Measurements from ENCODE around the gene VAV2. TPM values are rescaled to one million over a fixed set of nuclear protein-coding genes. Genes with fewer than 3 reads are reported as not detected.

VAV2 gene
- total RNA-seq, 1 experiment from 2014 or later = 24.7 TPM

DNA sequence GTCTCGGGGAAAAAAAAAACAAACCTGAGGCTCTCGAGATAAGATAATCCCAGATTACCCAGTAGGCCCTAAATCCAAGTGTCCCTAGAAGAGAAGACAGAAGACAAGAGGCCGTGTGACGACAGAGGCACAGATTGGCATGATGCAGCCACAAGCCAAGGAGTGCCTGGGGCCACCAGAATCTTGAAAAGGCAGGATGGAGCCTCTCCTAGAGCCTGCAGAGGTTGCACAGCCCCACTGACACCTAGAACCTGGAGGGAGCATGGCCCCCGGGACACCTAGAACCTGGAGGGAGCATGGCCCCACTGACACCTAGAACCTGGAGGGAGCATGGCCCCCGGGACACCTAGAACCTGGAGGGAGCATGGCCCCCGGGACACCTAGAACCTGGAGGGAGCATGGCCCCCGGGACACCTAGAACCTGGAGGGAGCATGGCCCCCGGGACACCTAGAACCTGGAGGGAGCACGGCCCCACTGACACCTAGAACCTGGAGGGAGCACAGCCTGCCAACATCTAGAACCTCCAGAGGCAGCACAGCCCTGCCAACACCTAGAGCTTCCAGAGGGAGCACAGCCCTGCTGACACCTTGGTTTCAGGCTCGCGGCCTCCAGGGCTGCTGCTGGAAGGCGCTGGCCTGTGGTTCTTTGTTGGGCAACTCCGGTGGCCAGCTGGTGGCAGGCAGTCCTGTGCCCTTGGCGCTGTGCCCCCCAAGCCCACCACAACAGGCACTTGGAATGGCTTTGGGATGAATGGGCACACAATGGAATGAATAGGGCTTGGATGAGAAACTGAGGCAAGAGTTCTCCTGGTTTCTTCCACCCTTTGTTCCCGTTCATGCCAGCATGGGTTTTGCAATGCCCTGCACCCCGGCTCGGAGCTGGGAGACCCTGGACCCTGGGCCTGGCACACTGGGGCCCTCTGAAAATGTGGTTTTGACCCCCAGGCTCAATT is 39.2 kb downstream of the VAV2 start:
- ChIA-PET CTCF (no interaction called here), POLR2A (no interaction called here)
- intact Hi-C loops (cut with micrococcal nuclease; ENCODE audit: unreplicated experiment) = no loop called here
- no peaks in the 10 kb centered on the region for H3K27me3 ChIP-seq (ENCODE audit: control insufficient read depth, insufficient read depth, low read length)
- TF ChIP-seq POLR2AphosphoS5 (IDR thresholded peaks at IDR 0.05; ENCODE audit: low read depth, low read length) (no peak), SIN3A (IDR thresholded peaks at IDR 0.05; ENCODE audit: borderline replicate concordance, insufficient read depth, low read depth, low read length) (no peak), TCF7L2 (IDR thresholded peaks at IDR 0.05; ENCODE audit: low read depth, low read length) (no peak)
- TF ChIP-seq, protein P1, sequence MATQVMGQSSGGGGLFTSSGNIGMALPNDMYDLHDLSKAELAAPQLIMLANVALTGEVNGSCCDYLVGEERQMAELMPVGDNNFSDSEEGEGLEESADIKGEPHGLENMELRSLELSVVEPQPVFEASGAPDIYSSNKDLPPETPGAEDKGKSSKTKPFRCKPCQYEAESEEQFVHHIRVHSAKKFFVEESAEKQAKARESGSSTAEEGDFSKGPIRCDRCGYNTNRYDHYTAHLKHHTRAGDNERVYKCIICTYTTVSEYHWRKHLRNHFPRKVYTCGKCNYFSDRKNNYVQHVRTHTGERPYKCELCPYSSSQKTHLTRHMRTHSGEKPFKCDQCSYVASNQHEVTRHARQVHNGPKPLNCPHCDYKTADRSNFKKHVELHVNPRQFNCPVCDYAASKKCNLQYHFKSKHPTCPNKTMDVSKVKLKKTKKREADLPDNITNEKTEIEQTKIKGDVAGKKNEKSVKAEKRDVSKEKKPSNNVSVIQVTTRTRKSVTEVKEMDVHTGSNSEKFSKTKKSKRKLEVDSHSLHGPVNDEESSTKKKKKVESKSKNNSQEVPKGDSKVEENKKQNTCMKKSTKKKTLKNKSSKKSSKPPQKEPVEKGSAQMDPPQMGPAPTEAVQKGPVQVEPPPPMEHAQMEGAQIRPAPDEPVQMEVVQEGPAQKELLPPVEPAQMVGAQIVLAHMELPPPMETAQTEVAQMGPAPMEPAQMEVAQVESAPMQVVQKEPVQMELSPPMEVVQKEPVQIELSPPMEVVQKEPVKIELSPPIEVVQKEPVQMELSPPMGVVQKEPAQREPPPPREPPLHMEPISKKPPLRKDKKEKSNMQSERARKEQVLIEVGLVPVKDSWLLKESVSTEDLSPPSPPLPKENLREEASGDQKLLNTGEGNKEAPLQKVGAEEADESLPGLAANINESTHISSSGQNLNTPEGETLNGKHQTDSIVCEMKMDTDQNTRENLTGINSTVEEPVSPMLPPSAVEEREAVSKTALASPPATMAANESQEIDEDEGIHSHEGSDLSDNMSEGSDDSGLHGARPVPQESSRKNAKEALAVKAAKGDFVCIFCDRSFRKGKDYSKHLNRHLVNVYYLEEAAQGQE (IDR thresholded peaks at IDR 0.05; ENCODE audit: insufficient read depth in 1 of 2, low read depth in 2 of 2, low read length in 1 of 2) = no peak
- TF ChIP-seq, protein P2, sequence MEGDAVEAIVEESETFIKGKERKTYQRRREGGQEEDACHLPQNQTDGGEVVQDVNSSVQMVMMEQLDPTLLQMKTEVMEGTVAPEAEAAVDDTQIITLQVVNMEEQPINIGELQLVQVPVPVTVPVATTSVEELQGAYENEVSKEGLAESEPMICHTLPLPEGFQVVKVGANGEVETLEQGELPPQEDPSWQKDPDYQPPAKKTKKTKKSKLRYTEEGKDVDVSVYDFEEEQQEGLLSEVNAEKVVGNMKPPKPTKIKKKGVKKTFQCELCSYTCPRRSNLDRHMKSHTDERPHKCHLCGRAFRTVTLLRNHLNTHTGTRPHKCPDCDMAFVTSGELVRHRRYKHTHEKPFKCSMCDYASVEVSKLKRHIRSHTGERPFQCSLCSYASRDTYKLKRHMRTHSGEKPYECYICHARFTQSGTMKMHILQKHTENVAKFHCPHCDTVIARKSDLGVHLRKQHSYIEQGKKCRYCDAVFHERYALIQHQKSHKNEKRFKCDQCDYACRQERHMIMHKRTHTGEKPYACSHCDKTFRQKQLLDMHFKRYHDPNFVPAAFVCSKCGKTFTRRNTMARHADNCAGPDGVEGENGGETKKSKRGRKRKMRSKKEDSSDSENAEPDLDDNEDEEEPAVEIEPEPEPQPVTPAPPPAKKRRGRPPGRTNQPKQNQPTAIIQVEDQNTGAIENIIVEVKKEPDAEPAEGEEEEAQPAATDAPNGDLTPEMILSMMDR (IDR thresholded peaks at IDR 0.05) = no peak
- H3K4me1 ChIP-seq (ENCODE audit: control insufficient read depth, insufficient read depth, low read length) = peaks cover 18% of the 10 kb centered on the region
- no peak overlapping the region for H3K4me3 ChIP-seq (ENCODE audit: low read depth in 2 of 2, low read length in 2 of 2)
- no peaks in the 10 kb centered on the region for H3K9me3 ChIP-seq (ENCODE audit: control insufficient read depth, insufficient read depth, low read depth, low read length)
- H3K36me3 ChIP-seq (ENCODE audit: control insufficient read depth, insufficient read depth, low read length) = no peaks in the 10 kb centered on the region
- ATAC-seq = no peak
- no TSS peak for BruUV-seq (replicated peaks)
- DNase-seq (ENCODE audit: low read depth, low spot score) = no peak
- H3K27ac ChIP-seq (ENCODE audit: low read length) = no peak overlapping the region
- in situ Hi-C loops (cut with HindIII; ENCODE audit: low pct_unique_long_range_greater_than_20kb, low sequenced_read_pairs) = no loop called here

DNA sequence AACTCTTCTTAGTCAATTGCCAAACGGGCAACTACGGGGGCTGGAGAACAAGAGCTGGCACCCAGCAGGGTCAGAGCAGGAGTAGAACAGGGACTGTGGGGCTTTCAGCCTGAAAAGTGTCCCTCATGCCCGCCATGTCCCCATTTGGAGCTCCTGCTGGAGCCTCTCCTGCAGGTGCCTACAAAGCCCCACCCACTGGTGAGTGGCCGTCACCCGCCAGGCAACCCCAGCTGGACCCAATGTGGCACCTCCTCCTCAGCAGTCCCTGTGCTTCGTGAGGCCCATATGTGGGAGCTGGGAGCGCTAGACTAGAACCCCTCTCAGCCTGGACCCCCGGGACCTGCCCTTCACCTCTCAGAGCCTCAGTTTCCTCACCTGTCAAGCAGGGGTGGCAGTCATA is 40.9 kb downstream of the VAV2 start:
- intact Hi-C loops (cut with micrococcal nuclease; ENCODE audit: unreplicated experiment) = no loop called here
- DNase-seq (ENCODE audit: low read depth, low spot score) (no peak), ATAC-seq (no peak)
- Histone ChIP-seq H3K9me3 (ENCODE audit: control insufficient read depth, insufficient read depth, low read depth, low read length) (no peaks in the 10 kb centered on the region), H3K27ac (ENCODE audit: low read length) (no peak overlapping the region), H3K4me1 (ENCODE audit: control insufficient read depth, insufficient read depth, low read length) (peaks cover 16% of the 10 kb centered on the region), H3K27me3 (ENCODE audit: control insufficient read depth, insufficient read depth, low read length) (no peaks in the 10 kb centered on the region), H3K36me3 (ENCODE audit: control insufficient read depth, insufficient read depth, low read length) (no peaks in the 10 kb centered on the region), H3K4me3 (ENCODE audit: low read depth in 2 of 2, low read length in 2 of 2) (no peak overlapping the region)
- BruUV-seq (replicated peaks) = no TSS peak
- in situ Hi-C loops (cut with HindIII; ENCODE audit: low pct_unique_long_range_greater_than_20kb, low sequenced_read_pairs) = no loop called here
- CTCF ChIA-PET = no interaction called here
- TF ChIP-seq, protein P1 (IDR thresholded peaks at IDR 0.05; ENCODE audit: insufficient read depth in 1 of 2, low read depth in 2 of 2, low read length in 1 of 2) = no peak
- TF ChIP-seq POLR2AphosphoS5 (IDR thresholded peaks at IDR 0.05; ENCODE audit: low read depth, low read length) = no peak
- POLR2A ChIA-PET = no interaction called here
